ENCODE measurements around the gene TRMT61B. TPM values are rescaled to one million over a fixed set of nuclear protein-coding genes. Genes with fewer than 3 reads are reported as not detected.

TRMT61B gene
- total RNA-seq (2014; rRNA removed) (19.8 and 21.7 TPM in 2 replicates), Bru-seq, nascent RNA (percentile 70 among the genes with signal in this experiment), BruChase-seq, experiment 1, labeled RNA remaining after a 6-hour chase (percentile 68 among the genes with signal in this experiment), BruChase-seq, experiment 2, labeled RNA remaining after a 2-hour chase (percentile 74 among the genes with signal in this experiment)
- long read RNA-seq, transcript TRMT61B-201 (7 exons, 1,836 nt): major isoform, 48 of 71 reads
- long read RNA-seq, partial matches to known transcripts: 4 of 71 reads
- long read RNA-seq, other reads (novel, unspliced or antisense): 19 of 71 reads

DNA sequence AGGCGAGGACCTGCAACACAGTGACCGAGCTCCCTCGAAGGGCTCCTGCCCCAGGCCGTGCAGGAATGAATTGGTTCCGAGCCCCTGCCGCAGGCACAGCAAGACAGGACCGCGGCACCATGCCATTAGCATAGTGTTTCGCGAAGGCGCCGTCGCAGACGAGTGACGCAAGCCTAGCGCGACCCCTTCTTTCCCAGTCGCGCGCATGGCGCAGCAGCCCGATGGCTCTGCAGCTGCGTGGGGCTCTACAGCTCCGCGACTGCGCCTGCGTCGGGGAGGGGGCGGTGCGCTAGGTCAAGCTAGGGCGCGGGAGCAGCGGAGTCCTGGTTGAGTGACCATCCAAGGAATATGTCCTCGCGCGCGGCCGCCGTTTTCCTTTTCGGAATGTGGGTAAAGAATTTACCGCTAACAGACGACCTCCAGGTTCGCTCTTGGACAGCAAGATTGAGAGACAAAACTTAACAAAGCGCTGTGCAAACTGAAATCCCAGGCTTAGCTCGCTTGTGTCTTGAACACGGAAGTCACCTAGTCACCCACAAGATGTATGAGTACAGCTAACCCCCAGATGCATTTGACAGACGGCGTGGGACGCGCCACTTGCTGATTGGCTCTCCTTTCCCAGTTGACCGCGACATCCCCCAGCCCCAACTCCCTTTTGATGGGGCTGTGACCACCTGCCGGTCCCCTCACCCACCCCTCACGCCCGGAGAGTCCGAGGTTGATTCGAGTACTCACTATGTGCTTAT, at the start of gene TRMT61B:
TSS of gene TRMT61B (minus strand) at position 164 of the 746 bp plus-strand sequence. CDS start at position 132, 32 bp downstream.
- H2AFZ ChIP-seq (ENCODE audit: low read length): peak within 1 kb of the TSS; percentile 80
- H3K36me3 ChIP-seq (ENCODE audit: low read depth, low read length): no peaks in the 10 kb centered on the region
- H3K9ac ChIP-seq (ENCODE audit: low read length): peak within 1 kb of the TSS; percentile 86
- DNase-seq (peak; percentile 96), ATAC-seq (peak; percentile 99)
- no peaks in the 10 kb centered on the region for H3K9me2 ChIP-seq (replicated peaks; ENCODE audit: low read length)
- TSS peak; percentile 99 for BruUV-seq (replicated peaks)
- ChIA-PET POLR2A (ENCODE audit: unreplicated experiment) (interaction anchor here (0.6 kb wide), 2 partner anchors 17 to 766 kb away, joined by 3 to 4 read pairs; no protein-coding TSS in a partner anchor), CTCF (interaction anchor here (0.6 kb wide), 1 partner anchor 25 kb away, joined by 3 read pairs; no protein-coding TSS in a partner anchor)
- peak within 1 kb of the TSS; percentile 14 for H3K27ac ChIP-seq (ENCODE audit: low read length)
- intact Hi-C loops (cut with micrococcal nuclease): loop anchor here (1.0 kb wide), 1 partner anchor 24 kb away; the partner anchor contains the start of gene WDR43
- H3K4me2 ChIP-seq (ENCODE audit: low read length): peak within 1 kb of the TSS; percentile 90
- no peaks in the 10 kb centered on the region for H3K9me3 ChIP-seq (ENCODE audit: low read length)
- H3K4me1 ChIP-seq (ENCODE audit: insufficient read depth, low read length): peaks cover 16% of the 10 kb centered on the region
- H3F3A ChIP-seq (ENCODE audit: low read length, unreplicated experiment): no peaks in the 10 kb centered on the region
- 0 out of 2 replicates have a peak, but pooled peaks cover 5% of the 10 kb centered on the region for H4K20me1 ChIP-seq (ENCODE audit: low read length)
- peaks cover 2% of the 10 kb centered on the region; the same call in 1 of the 2 replicates for H3K27me3 ChIP-seq (ENCODE audit: low read length)
- H3K79me2 ChIP-seq (ENCODE audit: low read length): peaks cover 39% of the 10 kb centered on the region
- H3K4me3 ChIP-seq (ENCODE audit: low read length): peak within 1 kb of the TSS; percentile 87
- TF ChIP-seq EZH2phosphoT487 (IDR thresholded peaks at IDR 0.05; ENCODE audit: borderline replicate concordance, low read length): no peak
- TF ChIP-seq, protein P1, sequence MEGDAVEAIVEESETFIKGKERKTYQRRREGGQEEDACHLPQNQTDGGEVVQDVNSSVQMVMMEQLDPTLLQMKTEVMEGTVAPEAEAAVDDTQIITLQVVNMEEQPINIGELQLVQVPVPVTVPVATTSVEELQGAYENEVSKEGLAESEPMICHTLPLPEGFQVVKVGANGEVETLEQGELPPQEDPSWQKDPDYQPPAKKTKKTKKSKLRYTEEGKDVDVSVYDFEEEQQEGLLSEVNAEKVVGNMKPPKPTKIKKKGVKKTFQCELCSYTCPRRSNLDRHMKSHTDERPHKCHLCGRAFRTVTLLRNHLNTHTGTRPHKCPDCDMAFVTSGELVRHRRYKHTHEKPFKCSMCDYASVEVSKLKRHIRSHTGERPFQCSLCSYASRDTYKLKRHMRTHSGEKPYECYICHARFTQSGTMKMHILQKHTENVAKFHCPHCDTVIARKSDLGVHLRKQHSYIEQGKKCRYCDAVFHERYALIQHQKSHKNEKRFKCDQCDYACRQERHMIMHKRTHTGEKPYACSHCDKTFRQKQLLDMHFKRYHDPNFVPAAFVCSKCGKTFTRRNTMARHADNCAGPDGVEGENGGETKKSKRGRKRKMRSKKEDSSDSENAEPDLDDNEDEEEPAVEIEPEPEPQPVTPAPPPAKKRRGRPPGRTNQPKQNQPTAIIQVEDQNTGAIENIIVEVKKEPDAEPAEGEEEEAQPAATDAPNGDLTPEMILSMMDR (conservative IDR thresholded peaks at IDR 0.05; ENCODE audit: low read depth, low read length): no peak
- TF ChIP-seq EZH2 (IDR thresholded peaks at IDR 0.05; ENCODE audit: low read length, unreplicated experiment): no peak

DNA sequence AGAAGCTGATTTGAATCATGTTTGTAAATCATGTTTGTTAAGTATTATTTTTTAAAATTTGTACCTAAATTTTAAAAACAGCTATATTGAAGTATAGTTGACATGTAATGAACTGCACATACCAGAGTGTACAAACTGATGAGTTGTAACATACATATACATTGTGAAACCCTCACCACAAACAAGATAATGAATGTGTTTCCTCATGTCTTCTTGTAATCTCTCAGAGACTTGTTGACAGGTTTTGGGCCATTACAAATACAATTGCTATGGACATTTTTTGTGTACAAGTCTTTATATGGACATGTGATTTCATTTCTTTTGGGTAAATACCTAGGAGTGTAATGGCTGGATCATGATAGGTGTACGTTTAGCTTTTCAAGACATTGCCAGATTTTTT, 45.8 kb upstream of the TRMT61B start:
- BruUV-seq (replicated peaks): no TSS peak
- Histone ChIP-seq H3K4me1 (ENCODE audit: insufficient read depth, low read length) (no peaks in the 10 kb centered on the region), H3K4me2 (ENCODE audit: low read length) (no peak overlapping the region), H2AFZ (ENCODE audit: low read length) (no peak overlapping the region), H3K4me3 (ENCODE audit: low read length) (no peak overlapping the region), H3K27me3 (ENCODE audit: low read length) (no peaks in the 10 kb centered on the region), H4K20me1 (ENCODE audit: low read length) (peaks cover 44% of the 10 kb centered on the region), H3K9ac (ENCODE audit: low read length) (no peak overlapping the region), H3K9me2 (replicated peaks; ENCODE audit: low read length) (no peaks in the 10 kb centered on the region), H3K9me3 (ENCODE audit: low read length) (no peaks in the 10 kb centered on the region), H3K79me2 (ENCODE audit: low read length) (peaks cover 72% of the 10 kb centered on the region), H3F3A (ENCODE audit: low read length, unreplicated experiment) (peaks cover 5% of the 10 kb centered on the region), H3K36me3 (ENCODE audit: low read depth, low read length) (peaks cover 59% of the 10 kb centered on the region), H3K27ac (ENCODE audit: low read length) (no peak overlapping the region)
- DNase-seq: no peak
- intact Hi-C loops (cut with micrococcal nuclease): no loop called here
- TF ChIP-seq EZH2 (IDR thresholded peaks at IDR 0.05; ENCODE audit: low read length, unreplicated experiment) (no peak), EZH2phosphoT487 (IDR thresholded peaks at IDR 0.05; ENCODE audit: borderline replicate concordance, low read length) (no peak)
- TF ChIP-seq, protein P1 (conservative IDR thresholded peaks at IDR 0.05; ENCODE audit: low read depth, low read length): no peak
- ChIA-PET CTCF (no interaction called here), POLR2A (ENCODE audit: unreplicated experiment) (no interaction called here)
- ATAC-seq: no peak
